ENCODE measurements around the gene IARS1. TPM values are rescaled to one million over a fixed set of nuclear protein-coding genes. Genes with fewer than 3 reads are reported as not detected.

The IARS1 gene
- polyA plus RNA-seq, 3 donors, result 7.1 to 24.2 (median 22.8) TPM

- no peak overlapping the region for H3K27ac Mint-ChIP-seq
Observed at GRCh38 chr9:92247296-92247695, 46.2 kb downstream of the IARS1 start.

GRCh38 chr9:92245005-92245797 is 48.3 kb downstream of the IARS1 start:
- TF ChIP-seq, protein P1, sequence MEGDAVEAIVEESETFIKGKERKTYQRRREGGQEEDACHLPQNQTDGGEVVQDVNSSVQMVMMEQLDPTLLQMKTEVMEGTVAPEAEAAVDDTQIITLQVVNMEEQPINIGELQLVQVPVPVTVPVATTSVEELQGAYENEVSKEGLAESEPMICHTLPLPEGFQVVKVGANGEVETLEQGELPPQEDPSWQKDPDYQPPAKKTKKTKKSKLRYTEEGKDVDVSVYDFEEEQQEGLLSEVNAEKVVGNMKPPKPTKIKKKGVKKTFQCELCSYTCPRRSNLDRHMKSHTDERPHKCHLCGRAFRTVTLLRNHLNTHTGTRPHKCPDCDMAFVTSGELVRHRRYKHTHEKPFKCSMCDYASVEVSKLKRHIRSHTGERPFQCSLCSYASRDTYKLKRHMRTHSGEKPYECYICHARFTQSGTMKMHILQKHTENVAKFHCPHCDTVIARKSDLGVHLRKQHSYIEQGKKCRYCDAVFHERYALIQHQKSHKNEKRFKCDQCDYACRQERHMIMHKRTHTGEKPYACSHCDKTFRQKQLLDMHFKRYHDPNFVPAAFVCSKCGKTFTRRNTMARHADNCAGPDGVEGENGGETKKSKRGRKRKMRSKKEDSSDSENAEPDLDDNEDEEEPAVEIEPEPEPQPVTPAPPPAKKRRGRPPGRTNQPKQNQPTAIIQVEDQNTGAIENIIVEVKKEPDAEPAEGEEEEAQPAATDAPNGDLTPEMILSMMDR (IDR thresholded peaks at IDR 0.05), result no peak
- no peaks in the 10 kb centered on the region for H3K9me3 Mint-ChIP-seq
- intact Hi-C loops (cut with micrococcal nuclease), result no loop called here
- Histone ChIP-seq H3K36me3 (replicated peaks in 1 of 2; ENCODE audit: control insufficient read depth in 1 of 2, insufficient read depth in 2 of 2, low read length in 2 of 2) (peaks cover 91 to 100% of the 10 kb centered on the region in 2 donors), H3K9me3 (replicated peaks in 1 of 2; ENCODE audit: control insufficient read depth in 1 of 2, insufficient read depth in 1 of 2, low read length in 2 of 2) (no peaks in the 10 kb centered on the region), H3K27me3 (ENCODE audit: control insufficient read depth in 2 of 2, insufficient read depth in 2 of 2, low read length in 2 of 2) (no peaks in the 10 kb centered on the region), H3K27ac (ENCODE audit: low read depth in 1 of 2, low read length in 2 of 2) (no peak overlapping the region), H3K9ac (ENCODE audit: insufficient read depth, low read length, poor library complexity, severe bottlenecking) (no peak overlapping the region), H2AFZ (ENCODE audit: insufficient read depth, low read depth, low read length, poor library complexity, severe bottlenecking) (no peak overlapping the region), H3K4me3 (replicated peaks in 1 of 3; ENCODE audit: low read depth in 2 of 3, low read length in 3 of 3) (no peak overlapping the region), H3K79me2 (ENCODE audit: insufficient read depth, low read length) (no peaks in the 10 kb centered on the region), H4K20me1 (ENCODE audit: insufficient read depth, low read length) (no peaks in the 10 kb centered on the region), H3K4me2 (replicated peaks; ENCODE audit: extremely low read depth, low read length, poor library complexity, severe bottlenecking) (no peak overlapping the region), H3K4me1 (ENCODE audit: control insufficient read depth in 1 of 2, insufficient read depth in 2 of 2, low read length in 2 of 2) (no peaks in the 10 kb centered on the region)
- H3K27me3 Mint-ChIP-seq (ENCODE audit: low read depth in 3 of 3), result no peaks in the 10 kb centered on the region
- no peak overlapping the region for H3K27ac Mint-ChIP-seq
- no peak overlapping the region for H3K4me3 Mint-ChIP-seq
- 79% methylated on average over 6 of the region's 7 CpGs for WGBS (ENCODE audit: insufficient coverage)
- DNase-seq, result no peak
- peaks cover 89 to 95% of the 10 kb centered on the region in 2 donors for H3K36me3 Mint-ChIP-seq
- no peaks in the 10 kb centered on the region for H3K4me1 Mint-ChIP-seq

More at GRCh38 chr9:92247296-92247695, 46.2 kb downstream of the IARS1 start:
- intact Hi-C loops (cut with micrococcal nuclease), result no loop called here
- Histone ChIP-seq H3K27ac (ENCODE audit: low read depth in 1 of 2, low read length in 2 of 2) (no peak overlapping the region), H3K4me3 (replicated peaks in 1 of 3; ENCODE audit: low read depth in 2 of 3, low read length in 3 of 3) (no peak overlapping the region), H4K20me1 (ENCODE audit: insufficient read depth, low read length) (no peaks in the 10 kb centered on the region), H3K4me2 (replicated peaks; ENCODE audit: extremely low read depth, low read length, poor library complexity, severe bottlenecking) (no peak overlapping the region), H3K36me3 (replicated peaks in 1 of 2; ENCODE audit: control insufficient read depth in 1 of 2, insufficient read depth in 2 of 2, low read length in 2 of 2) (peaks cover 94 to 100% of the 10 kb centered on the region in 2 donors), H3K9ac (ENCODE audit: insufficient read depth, low read length, poor library complexity, severe bottlenecking) (no peak overlapping the region), H3K27me3 (ENCODE audit: control insufficient read depth in 2 of 2, insufficient read depth in 2 of 2, low read length in 2 of 2) (no peaks in the 10 kb centered on the region), H3K9me3 (replicated peaks in 1 of 2; ENCODE audit: control insufficient read depth in 1 of 2, insufficient read depth in 1 of 2, low read length in 2 of 2) (no peaks in the 10 kb centered on the region), H2AFZ (ENCODE audit: insufficient read depth, low read depth, low read length, poor library complexity, severe bottlenecking) (no peak overlapping the region), H3K79me2 (ENCODE audit: insufficient read depth, low read length) (no peaks in the 10 kb centered on the region), H3K4me1 (ENCODE audit: control insufficient read depth in 1 of 2, insufficient read depth in 2 of 2, low read length in 2 of 2) (no peaks in the 10 kb centered on the region)
- WGBS (ENCODE audit: insufficient coverage), result 59% methylated on average over 3 of the region's 4 CpGs
- TF ChIP-seq, protein P1 (IDR thresholded peaks at IDR 0.05), result no peak
- H3K4me1 Mint-ChIP-seq, result no peaks in the 10 kb centered on the region
- no peak for DNase-seq
- H3K4me3 Mint-ChIP-seq, result no peak overlapping the region
- H3K36me3 Mint-ChIP-seq, result peaks cover 88% of the 10 kb centered on the region in 2 donors
- no peaks in the 10 kb centered on the region for H3K27me3 Mint-ChIP-seq (ENCODE audit: low read depth in 3 of 3)
- H3K9me3 Mint-ChIP-seq, result no peaks in the 10 kb centered on the region

Small RNAs within 50 kb of the gene (small RNA-seq; reads per million reads assigned to genes)
- not detected for gene MIR3651 (ENCODE audit: insufficient read length, low read depth)
- 74.2 reads per million, percentile 95 among the genes with 10 or more reads in this experiment for gene SNORA84 (ENCODE audit: insufficient read length, low read depth)

Other genes with a start within 250 kb of the IARS1 start
- 10 to 100 TPM; 37.4 to 92.4 (median 80.0) TPM for gene SPTLC1, start 178.3 kb downstream of the IARS1 start, polyA plus RNA-seq
- gene NOL8, start 31.7 kb upstream of the IARS1 start, polyA plus RNA-seq, result 10 to 100 TPM in 1 of 3 donors, 1 to 10 TPM in 2; 2.9 to 22.0 (median 8.8) TPM
- 1 to 10 TPM in 2 of 3 donors, under 1 TPM in 1; 0.50 to 1.1 (median 1.1) TPM for gene CENPP, start 32.3 kb upstream of the IARS1 start, polyA plus RNA-seq
- not detected for gene OGN, start 110.9 kb upstream of the IARS1 start, polyA plus RNA-seq
- gene OMD, start 130.8 kb upstream of the IARS1 start, polyA plus RNA-seq, result not detected
- gene ASPN, start 188.8 kb upstream of the IARS1 start, polyA plus RNA-seq, result not detected
- under 1 TPM in 1 of 3 donors, not detected in 2; 0.15 TPM for gene ECM2, start 242.3 kb upstream of the IARS1 start, polyA plus RNA-seq